Esophagus muscularis mucosa (tissue), 4 donors: Measurements from ENCODE around the gene UBE2E2. TPM values are rescaled to one million over a fixed set of nuclear protein-coding genes. Genes with fewer than 3 reads are reported as not detected.

ENCODE experiments used
- DNase-seq: peaks from one replicate; pipeline ENCODE4 v3.0.0-alpha.2; 2017; ENCODE audit errors: extremely low spot score
- H3K27ac ChIP-seq, 4 donors: fragments of 200-600 bp; sonication (generic); replicated peaks in 1 of 4; 1 replicate in 3 of 4; 2 replicates in 1 of 4; pipeline ENCODE4 v1.5.1; 2016 to 2019; ENCODE audit warnings: mild to moderate bottlenecking in 1 of 4
- H3K27me3 ChIP-seq, 4 donors: fragments of 200-600 bp; sonication (generic); one replicate each; pipeline versions ENCODE4 v1.5.1 to v1.6.0; 2016 to 2019
- H3K36me3 ChIP-seq, 4 donors: fragments of 200-600 bp; sonication (generic); one replicate each; pipeline ENCODE4 v1.5.1; 2016 to 2019
- H3K4me1 ChIP-seq, 4 donors: fragments of 200-600 bp; sonication (generic); one replicate each; pipeline ENCODE4 v1.5.1; 2016 to 2019
- H3K4me3 ChIP-seq, 4 donors: fragments of 200-600 bp; sonication (generic); 1 replicate in 2 of 4; 2 replicates in 2 of 4; pipeline ENCODE4 v1.5.1; 2016 to 2019; ENCODE audit warnings: mild to moderate bottlenecking in 4 of 4, moderate library complexity in 1 of 4
- H3K9me3 ChIP-seq, 4 donors: fragments of 200-600 bp; sonication (generic); 1 replicate in 3 of 4; 2 replicates in 1 of 4; pipeline ENCODE4 v1.5.1; 2016 to 2019
- CTCF ChIP-seq, 3 experiments: fragments of 200-600 bp in 2 of 3; fragments of 450-650 bp in 1 of 3; sonication (generic) in 2 of 3; IDR thresholded peaks; one replicate each; pipeline ENCODE4 v1.5.1; 2017 to 2019; ENCODE audit warnings: antibody characterized with exemption in 3 of 3, mild to moderate bottlenecking in 2 of 3, moderate library complexity in 1 of 3
- EP300 ChIP-seq: sonication (generic); formaldehyde crosslinking; IDR thresholded peaks from one replicate; pipeline ENCODE4 v1.6.1; 2017; ENCODE audit warnings: antibody characterized with exemption
- POLR2A ChIP-seq: fragments of 450-650 bp; IDR thresholded peaks from one replicate; pipeline ENCODE4 v1.6.1; 2017; ENCODE audit warnings: antibody characterized with exemption, moderate library complexity, mild to moderate bottlenecking, low read depth
- POLR2AphosphoS5 ChIP-seq, 2 donors: sonication (generic); formaldehyde crosslinking; IDR thresholded peaks; one replicate each; pipeline ENCODE4 v1.6.1; 2017; ENCODE audit warnings: antibody characterized with exemption in 2 of 2
- WGBS: methylation state at CpG from one replicate; pipeline ENCODE4 v1.1.5; 2018; 5-methylcytosine and 5-hydroxymethylcytosine counted together
- intact Hi-C: fragments of 100-400 bp; cut with DNase I; formaldehyde crosslinking; loops from one replicate; pipeline ENCODE4 v1.15.1; 2023
- total RNA-seq, 4 donors: library from RNA; depleted of rRNA; stranded (reverse); fragments of >200 nt; gene quantifications; one replicate each; pipeline versions ENCODE4 v1.1.0 to v1.2.1, GENCODE V29; 2016

Gene UBE2E2
- total RNA-seq, 4 donors from 2014 or later = 53.5 to 143 (median 90.3) TPM

GRCh38 chr3:23383875-23384274, 180.7 kb downstream of the UBE2E2 start:
- H3K27me3 ChIP-seq = no peaks in the 10 kb centered on the region
- H3K4me1 ChIP-seq = peaks cover 6 to 23% (median 11%) of the 10 kb centered on the region in 4 donors
- no peak overlapping the region for H3K27ac ChIP-seq
- intact Hi-C loops = no loop called here
- 84% methylated on average over 3 of the region's 3 CpGs for WGBS
- no peak overlapping the region for H3K4me3 ChIP-seq
- H3K36me3 ChIP-seq = no peaks in the 10 kb centered on the region
- H3K9me3 ChIP-seq = no peaks in the 10 kb centered on the region
- no peak for DNase-seq
- no peak for TF ChIP-seq POLR2AphosphoS5 (IDR thresholded peaks at IDR 0.05)
- TF ChIP-seq CTCF (IDR thresholded peaks at IDR 0.05) = no peak
- no peak for TF ChIP-seq EP300
- TF ChIP-seq POLR2A = no peak

- TF ChIP-seq POLR2A = no peak
- no peak for TF ChIP-seq EP300
- no peak for TF ChIP-seq POLR2AphosphoS5 (IDR thresholded peaks at IDR 0.05)
- TF ChIP-seq CTCF (IDR thresholded peaks at IDR 0.05) = no peak
- Histone ChIP-seq H3K27ac (no peak overlapping the region), H3K27me3 (no peaks in the 10 kb centered on the region), H3K9me3 (no peaks in the 10 kb centered on the region), H3K36me3 (no peaks in the 10 kb centered on the region), H3K4me1 (peaks cover 6 to 23% (median 11%) of the 10 kb centered on the region in 4 donors), H3K4me3 (no peak overlapping the region)
- intact Hi-C loops = no loop called here
- WGBS = 86% methylated on average over 1 of the region's 1 CpG
- DNase-seq = no peak
Measured at GRCh38 chr3:23385327-23385726, 182.2 kb downstream of the UBE2E2 start.

- DNase-seq = no peak
- H3K27ac ChIP-seq = no peak overlapping the region
- intact Hi-C loops = no loop called here
Measured at GRCh38 chr3:23387286-23387918, 184.3 kb downstream of the UBE2E2 start.

GRCh38 chr3:23389089-23389488, 186.0 kb downstream of the UBE2E2 start:
- Histone ChIP-seq H3K36me3 (no peaks in the 10 kb centered on the region), H3K27me3 (no peaks in the 10 kb centered on the region), H3K9me3 (no peaks in the 10 kb centered on the region), H3K4me3 (no peak overlapping the region), H3K27ac (no peak overlapping the region), H3K4me1 (peaks cover 6 to 23% (median 11%) of the 10 kb centered on the region in 4 donors)
- intact Hi-C loops = no loop called here
- WGBS = 91% methylated on average over 5 of the region's 5 CpGs
- TF ChIP-seq POLR2AphosphoS5 (IDR thresholded peaks at IDR 0.05) = no peak
- DNase-seq = no peak

More at GRCh38 chr3:23387286-23387918, 184.3 kb downstream of the UBE2E2 start:
- Histone ChIP-seq H3K27me3 (no peaks in the 10 kb centered on the region), H3K4me3 (no peak overlapping the region), H3K4me1 (peaks cover 6 to 23% (median 11%) of the 10 kb centered on the region in 4 donors), H3K36me3 (no peaks in the 10 kb centered on the region), H3K9me3 (no peaks in the 10 kb centered on the region)
- TF ChIP-seq EP300 (no peak), POLR2A (no peak)
- 70% methylated on average over 3 of the region's 3 CpGs for WGBS

GRCh38 chr3:23389686-23390085, 186.6 kb downstream of the UBE2E2 start:
- Histone ChIP-seq H3K27me3 (no peaks in the 10 kb centered on the region), H3K4me3 (no peak overlapping the region)

More at GRCh38 chr3:23389686-23390085, 186.6 kb downstream of the UBE2E2 start:
- Histone ChIP-seq H3K4me1 (peaks cover 5 to 23% (median 11%) of the 10 kb centered on the region in 4 donors), H3K36me3 (no peaks in the 10 kb centered on the region), H3K27ac (no peak overlapping the region), H3K9me3 (no peaks in the 10 kb centered on the region)
- intact Hi-C loops = no loop called here
- DNase-seq = no peak
- WGBS = 95% methylated on average over 3 of the region's 3 CpGs
- TF ChIP-seq POLR2AphosphoS5 (IDR thresholded peaks at IDR 0.05) (no peak), POLR2A (no peak), CTCF (IDR thresholded peaks at IDR 0.05) (no peak), EP300 (no peak)
